PFSK-1 (cell line): ENCODE measurements around the gene DLST. TPM values are rescaled to one million over a fixed set of nuclear protein-coding genes. Genes with fewer than 3 reads are reported as not detected.

Source experiments
- FOXP2 ChIP-seq: optimal IDR thresholded peaks from 2 replicates; pipeline ENCODE3; 2011; ENCODE audit warnings: borderline replicate concordance, control low read depth, inconsistent platforms; ENCODE audit not compliant: insufficient read depth; ENCODE audit errors: extremely low read length, extremely low read depth
- POLR2AphosphoS5 ChIP-seq: IDR thresholded peaks from 2 replicates; pipeline ENCODE4 v1.6.1; 2012; ENCODE audit warnings: low read depth, mild to moderate bottlenecking, control low read depth, low read length, moderate library complexity
- REST ChIP-seq, 2 experiments: IDR thresholded peaks; 2 replicates each; pipeline versions ENCODE4 v1.6.1 to v1.8.0; 2011 to 2012; ENCODE audit warnings: low read depth in 2 of 2, low read length in 2 of 2, control low read depth in 1 of 2, inconsistent platforms in 1 of 2, mild to moderate bottlenecking in 1 of 2, moderate library complexity in 1 of 2; ENCODE audit not compliant: insufficient read depth in 1 of 2
- SIN3A ChIP-seq: IDR thresholded peaks from 2 replicates; pipeline ENCODE4 v1.6.1; 2012; ENCODE audit warnings: mild to moderate bottlenecking, low read length, moderate library complexity, borderline replicate concordance; ENCODE audit not compliant: insufficient read depth
- TAF1 ChIP-seq: IDR thresholded peaks from 2 replicates; pipeline ENCODE4 v1.6.1; 2012; ENCODE audit warnings: low read length, control low read depth, borderline replicate concordance; ENCODE audit not compliant: insufficient read depth
- polyA plus RNA-seq: library from polyadenylated mRNA; unstranded; fragments of >200 nt; gene quantifications from one replicate; pipeline ENCODE4 v1.2.1, GENCODE V29; 2012; ENCODE audit warnings: low read depth, missing spikeins; ENCODE audit not compliant: insufficient read length

DLST gene
- 57.0 TPM for polyA plus RNA-seq

DNA sequence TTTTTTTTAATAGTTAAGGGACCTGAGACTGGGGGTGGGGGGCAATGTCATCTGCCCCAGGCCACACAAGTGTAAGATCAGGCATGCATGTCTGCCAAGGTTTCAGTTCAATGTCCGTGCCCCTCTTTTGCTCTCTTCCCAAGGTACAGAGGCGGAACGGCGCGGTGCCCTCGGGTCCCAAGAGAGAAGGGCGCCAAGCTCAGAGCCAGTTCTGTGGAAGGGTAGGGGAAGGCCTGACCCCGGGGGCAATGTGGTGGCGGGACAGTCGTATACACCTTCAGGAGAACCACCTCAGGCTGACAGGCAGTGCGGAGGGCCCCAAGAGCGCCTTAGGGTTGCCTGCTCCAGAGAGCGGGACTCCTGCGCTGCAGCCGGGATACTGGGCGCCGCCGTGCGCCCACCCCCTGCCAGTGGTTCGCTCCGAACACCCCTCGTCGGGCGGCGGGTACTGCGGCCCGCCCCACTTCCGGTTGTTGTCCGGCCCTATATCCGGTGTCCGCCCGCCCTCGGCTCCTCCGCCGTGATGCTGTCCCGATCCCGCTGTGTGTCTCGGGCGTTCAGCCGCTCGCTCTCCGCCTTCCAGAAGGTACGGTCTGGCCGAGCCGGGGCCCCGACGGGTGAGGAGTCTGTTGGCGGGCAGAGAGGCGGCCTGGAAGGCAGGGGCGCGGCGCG lies at the start of gene DLST:
Gene DLST, plus strand, starts transcription at position 486 of the 672 bp plus-strand sequence. Its CDS starts 38 bp downstream, at position 524.
- peak; percentile 75 for TF ChIP-seq FOXP2
- peak; percentile 78; the same call in 1 of the 2 replicates for TF ChIP-seq TAF1
- no peak for TF ChIP-seq REST (IDR thresholded peaks at IDR 0.05; ENCODE audit: insufficient read depth in 1 of 2, low read depth in 2 of 2, low read length in 2 of 2)
- TF ChIP-seq POLR2AphosphoS5, result peak; percentile 95
- no peak for TF ChIP-seq SIN3A

DNA sequence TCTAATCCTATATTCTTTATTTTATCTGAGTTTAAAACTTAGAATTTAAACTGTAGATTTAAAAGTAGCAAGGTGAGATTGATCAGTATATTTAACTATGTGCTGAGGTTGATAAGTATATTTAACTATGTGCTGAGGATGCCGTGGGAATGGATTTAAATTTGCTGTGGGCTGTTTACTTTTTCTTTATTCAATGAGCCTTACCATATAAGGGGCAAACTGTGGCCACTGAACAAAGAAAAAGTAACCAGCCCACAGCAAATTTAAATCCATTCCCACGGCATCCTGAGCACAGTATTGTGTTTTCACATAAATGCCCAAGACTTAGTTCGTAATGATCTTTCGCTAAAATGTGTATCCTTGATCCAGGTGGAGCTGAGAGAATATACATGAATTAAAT lies 48.9 kb upstream of the DLST start:
- TF ChIP-seq TAF1 (no peak), SIN3A (no peak), FOXP2 (no peak), REST (IDR thresholded peaks at IDR 0.05; ENCODE audit: insufficient read depth in 1 of 2, low read depth in 2 of 2, low read length in 2 of 2) (no peak)

DNA sequence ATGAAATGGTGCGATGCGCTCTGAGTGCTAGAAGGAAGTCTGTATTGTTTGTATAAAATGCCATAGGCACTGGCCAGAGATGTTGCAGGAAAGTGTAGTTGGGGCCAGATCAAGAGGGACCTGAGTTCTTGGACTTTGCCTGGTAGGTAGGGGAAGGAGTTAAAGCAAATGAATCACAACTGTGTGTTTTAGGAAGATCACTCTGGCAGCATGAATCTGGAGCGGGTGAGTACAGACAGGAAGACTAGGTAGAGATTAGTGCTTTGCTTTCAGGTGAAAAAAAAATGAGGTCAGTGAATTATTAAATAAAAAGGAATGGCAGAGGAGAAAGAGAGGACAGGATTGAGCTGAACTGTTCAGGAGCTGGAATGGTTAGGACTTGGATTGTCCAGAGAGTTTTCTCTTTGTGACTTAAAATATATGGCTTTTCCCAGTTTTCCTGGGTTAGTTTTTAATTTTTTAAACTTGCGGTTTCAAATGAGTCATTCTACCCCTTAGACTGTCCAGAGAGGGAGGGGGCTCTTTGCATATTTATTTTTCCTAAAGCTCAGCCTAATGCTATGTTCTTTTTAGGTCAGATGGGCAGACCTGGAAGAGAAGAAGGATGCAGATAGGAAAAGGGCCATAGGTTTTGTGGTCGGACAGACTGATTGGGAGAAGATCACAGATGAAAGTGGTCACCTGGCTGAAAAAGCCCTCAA lies 46.9 kb upstream of the DLST start:
- TF ChIP-seq SIN3A (no peak), REST (IDR thresholded peaks at IDR 0.05; ENCODE audit: insufficient read depth in 1 of 2, low read depth in 2 of 2, low read length in 2 of 2) (no peak), TAF1 (no peak), FOXP2 (no peak), POLR2AphosphoS5 (no peak)

DNA sequence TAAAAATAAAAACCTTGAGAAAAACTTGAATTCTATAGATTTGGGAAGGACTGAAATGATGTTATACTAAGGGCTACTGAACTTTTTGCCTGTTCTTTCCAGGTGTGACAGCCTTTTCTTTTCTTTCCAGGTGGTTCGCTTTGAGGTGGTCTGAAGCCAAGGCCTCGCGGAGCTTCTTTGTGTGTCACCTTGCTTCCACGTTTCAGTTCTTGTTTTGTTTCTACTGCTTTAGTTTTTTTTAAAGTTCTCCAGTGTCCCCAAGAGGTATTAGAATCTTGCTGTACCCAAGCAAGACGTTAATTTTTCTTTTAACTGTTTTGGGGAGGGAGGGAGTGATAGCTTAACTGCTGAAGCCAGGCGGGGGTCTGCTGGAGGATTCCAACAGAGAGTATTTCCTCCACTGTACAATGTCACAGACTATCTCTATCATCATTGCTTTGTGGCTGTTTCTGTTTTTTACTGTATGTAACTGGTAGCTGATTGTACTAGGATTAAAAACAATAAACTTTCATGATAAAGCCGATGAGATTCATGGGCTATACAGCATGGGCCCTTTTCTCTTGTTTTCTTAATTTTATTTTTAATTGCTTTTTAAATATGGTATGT lies 46.0 kb upstream of the DLST start:
- TF ChIP-seq REST (IDR thresholded peaks at IDR 0.05; ENCODE audit: insufficient read depth in 1 of 2, low read depth in 2 of 2, low read length in 2 of 2), result no peak
- TF ChIP-seq POLR2AphosphoS5, result no peak
- no peak for TF ChIP-seq SIN3A
- no peak for TF ChIP-seq TAF1
- no peak for TF ChIP-seq FOXP2
